Left hindlimb (tissue), 1 donor: Measurements from ENCODE around the gene ARSA.
"Not testable (repeated sequence)": the region's sequence is repeated elsewhere in the genome, so short reads cannot be mapped to it uniquely, and the experiment has no call there.

ENCODE experiments used
- DNase-seq: peaks from one replicate; pipeline ENCODE4 v3.0.0-alpha.2; 2018

ARSA gene

GRCh38 chr22:50621356-50621880 is 6.5 kb downstream of the ARSA start:
- no peak for DNase-seq

- peak; percentile 84 for DNase-seq
These were observed 7.2 kb downstream of the ARSA start for GRCh38 chr22:50620593-50621355.

DNA sequence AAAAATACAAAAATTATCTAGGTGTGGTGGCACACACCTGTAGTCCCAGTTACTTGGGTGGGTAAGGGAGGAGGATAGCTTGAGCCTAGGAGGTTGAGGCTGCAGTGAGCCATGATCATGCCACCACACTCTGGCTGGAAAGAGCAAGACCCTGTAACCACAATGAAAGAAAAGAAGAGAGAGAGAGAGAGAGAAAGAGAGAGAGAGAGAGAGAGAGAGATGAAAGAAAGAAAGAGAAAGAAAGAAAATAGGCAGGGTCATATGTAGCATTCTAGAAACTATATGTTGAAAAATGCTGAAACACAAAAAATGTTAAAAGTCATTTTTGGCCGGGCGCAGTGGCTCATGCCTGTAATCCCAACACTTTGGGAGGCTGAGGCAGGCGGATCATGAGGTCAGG is 13.7 kb downstream of the ARSA start:
- not testable (repeated sequence) for DNase-seq

GRCh38 chr22:50613291-50613981 is 14.5 kb downstream of the ARSA start:
- no peak for DNase-seq

DNA sequence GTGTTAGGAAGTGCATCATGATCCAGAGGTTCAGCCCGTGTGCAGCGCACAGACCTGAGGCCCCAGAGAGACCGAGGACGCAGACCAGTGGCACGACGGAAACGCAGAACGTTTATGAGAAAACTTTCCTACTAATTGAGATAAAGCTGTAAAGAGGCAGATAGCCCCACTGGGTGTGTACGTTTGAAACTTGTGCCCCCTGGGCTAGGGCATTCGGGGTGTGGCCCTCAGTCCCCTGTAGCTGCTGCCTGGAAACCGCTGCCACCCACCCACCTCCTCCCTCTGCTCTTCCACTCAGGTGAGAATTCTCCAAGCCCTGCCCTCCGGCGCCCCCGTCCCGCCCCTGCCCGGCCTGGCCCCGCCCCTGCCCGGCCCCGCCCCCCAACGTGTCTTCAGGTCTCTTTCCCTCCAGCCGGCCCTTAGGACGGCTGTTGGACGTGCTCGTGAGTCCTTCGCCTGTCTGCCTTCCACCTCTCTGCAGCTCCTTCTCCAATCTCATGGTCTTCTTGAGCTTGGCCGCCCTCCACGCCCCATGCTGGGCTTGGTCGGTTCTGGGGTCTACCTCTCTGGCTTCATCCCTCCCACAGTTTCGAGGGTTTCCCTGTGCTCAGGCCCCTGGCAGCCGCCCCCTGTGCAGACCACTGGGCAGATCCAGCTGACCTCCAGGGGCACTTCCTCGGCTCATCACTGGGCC is 15.3 kb downstream of the ARSA start:
- DNase-seq, result no peak

- DNase-seq, result no peak
These were observed 15.8 kb downstream of the ARSA start for GRCh38 chr22:50612168-50612527.

DNA sequence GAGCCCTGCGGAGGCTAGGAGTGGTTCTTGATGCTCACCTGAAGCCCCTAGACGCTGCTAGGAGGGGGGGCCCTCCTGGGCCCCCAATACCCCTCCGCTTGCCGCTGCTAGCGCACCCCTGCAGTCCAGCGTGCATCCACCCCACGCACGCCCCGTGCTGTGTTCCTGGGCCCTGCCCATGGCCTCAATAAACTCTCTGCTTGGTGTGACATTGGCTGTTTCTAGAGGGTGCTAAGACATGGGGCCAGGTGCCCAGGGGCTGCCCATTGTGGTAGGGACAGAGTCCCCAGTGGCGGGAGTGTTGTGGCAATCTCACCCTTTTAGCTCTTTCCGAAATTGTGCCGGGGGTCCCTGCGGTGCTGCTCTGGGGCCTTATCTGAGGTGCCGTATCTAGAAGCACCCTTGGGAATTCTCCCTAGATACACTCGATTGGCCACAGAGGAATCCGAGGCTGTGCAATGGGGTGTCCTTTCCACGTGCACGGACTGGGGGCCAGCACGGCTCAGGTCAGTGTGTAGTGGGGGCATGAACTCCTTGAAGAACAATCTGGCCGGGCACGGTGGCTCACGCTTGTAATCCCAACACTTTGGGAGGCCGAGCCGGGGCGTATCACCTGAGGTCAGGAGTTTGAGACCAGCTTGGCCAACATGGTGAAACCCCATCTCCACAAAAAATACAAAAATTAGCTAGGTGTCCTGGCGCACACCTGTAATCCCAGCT is 16.5 kb downstream of the ARSA start:
- no peak for DNase-seq

GRCh38 chr22:50610581-50610980 is 17.4 kb downstream of the ARSA start:
- no peak for DNase-seq

DNA sequence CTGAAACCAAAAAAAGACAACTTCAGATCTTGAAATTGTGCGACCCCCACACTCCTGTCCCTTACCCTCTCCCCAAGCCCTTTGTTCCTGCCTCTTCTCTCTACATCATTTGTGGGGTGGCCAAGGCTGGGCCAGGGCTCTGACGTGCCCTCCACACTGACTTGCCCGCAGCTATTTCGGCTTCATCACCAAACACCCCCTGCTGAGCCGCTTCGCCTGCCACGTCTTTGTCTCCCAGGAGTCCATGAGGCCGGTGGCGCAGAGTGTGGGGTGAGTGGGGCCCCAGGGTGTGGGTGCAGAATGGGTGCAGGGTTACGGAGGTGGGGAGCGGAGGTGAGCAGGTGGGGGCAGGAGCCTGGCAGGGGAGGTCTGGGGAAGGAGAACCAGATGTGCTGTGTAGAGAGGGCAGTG is 17.9 kb downstream of the ARSA start:
- no peak for DNase-seq

DNA sequence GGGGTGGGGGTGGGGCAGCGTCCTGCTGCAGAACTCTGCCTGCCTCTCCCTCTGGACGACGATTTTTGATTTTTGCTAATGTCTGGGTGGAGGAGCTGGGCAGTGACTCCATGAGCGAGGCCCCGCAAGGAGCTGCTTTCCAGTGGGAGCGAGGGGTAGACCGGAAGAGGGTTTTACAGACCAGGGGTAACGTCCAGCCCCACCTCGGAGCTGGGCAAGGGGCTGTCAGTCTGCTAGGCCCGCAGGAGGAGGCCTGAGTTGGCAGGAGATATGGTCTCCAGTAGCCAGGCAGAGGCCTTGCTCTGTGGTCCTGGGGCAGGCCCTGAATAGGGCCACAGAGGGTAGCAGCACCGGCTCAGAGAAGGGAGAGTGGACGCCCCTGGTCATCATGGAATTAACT is 18.4 kb downstream of the ARSA start:
- DNase-seq, result no peak

DNA sequence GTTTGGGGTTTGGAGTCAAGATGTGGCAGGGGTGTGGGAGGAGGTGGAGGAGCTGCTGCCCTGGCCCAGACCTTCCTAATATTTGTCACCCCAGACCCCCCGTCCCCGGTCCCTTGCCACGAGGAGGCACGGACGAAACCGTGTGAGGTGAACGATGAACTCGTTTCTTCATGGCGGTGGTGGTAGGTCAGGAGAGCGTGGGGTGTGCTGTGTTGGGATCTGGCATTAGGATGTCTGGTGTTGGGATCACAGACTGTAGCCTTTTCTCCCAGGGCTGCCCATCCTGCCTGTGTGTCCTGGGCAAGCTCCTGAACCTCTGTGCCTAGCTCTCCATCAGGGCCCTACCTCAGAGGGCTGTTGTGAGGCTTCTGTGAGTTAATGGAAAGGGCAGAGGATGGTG is 19.0 kb downstream of the ARSA start:
- no peak for DNase-seq

DNA sequence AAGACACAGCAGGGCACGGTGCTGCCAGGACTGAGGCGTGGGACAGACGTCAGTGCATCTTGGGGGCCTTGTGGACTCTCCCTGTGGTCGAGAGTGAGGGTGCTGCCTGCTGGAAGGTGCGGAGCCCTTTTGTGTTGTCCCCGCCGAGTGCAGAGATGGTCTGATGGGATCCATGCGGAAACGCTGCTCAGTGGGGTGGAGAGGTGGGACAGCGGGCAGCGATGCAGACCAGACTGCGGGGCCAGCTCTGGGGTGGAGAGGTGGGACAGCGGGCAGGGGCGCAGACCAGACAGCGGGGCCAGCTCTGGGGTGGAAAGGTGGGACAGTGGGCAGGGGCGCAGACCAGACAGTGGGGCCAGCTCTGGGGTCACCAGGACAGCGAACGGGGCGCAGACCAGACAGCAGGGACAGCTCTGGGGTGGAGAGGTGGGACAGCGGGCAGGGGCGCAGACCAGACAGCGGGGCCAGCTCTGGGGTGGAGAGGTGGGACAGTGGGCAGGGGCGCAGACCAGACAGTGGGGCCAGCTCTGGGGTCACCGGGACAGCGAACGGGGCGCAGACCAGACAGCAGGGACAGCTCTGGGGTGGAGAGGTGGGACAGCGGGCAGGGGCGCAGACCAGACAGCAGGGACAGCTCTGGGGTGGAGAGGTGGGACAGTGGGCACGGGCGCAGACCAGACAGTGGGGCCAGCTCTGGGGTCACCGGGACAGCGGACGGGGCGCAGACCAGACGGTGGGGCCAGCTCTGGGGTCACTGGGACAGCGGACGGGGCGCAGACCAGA is 19.7 kb downstream of the ARSA start:
- DNase-seq, result not testable (repeated sequence)

GRCh38 chr22:50607659-50608020 is 20.3 kb downstream of the ARSA start:
- DNase-seq, result no peak

- DNase-seq, result no peak
These were observed 20.9 kb downstream of the ARSA start for GRCh38 chr22:50606946-50607658.

- no peak for DNase-seq
These were observed 21.6 kb downstream of the ARSA start for GRCh38 chr22:50606165-50606945.

GRCh38 chr22:50605613-50606074 is 22.3 kb downstream of the ARSA start:
- no peak for DNase-seq

GRCh38 chr22:50605002-50605612 is 22.8 kb downstream of the ARSA start:
- no peak for DNase-seq

GRCh38 chr22:50604256-50605001 is 23.5 kb downstream of the ARSA start:
- DNase-seq, result no peak

- no peak for DNase-seq
These were observed 24.3 kb downstream of the ARSA start for GRCh38 chr22:50603511-50604255.
